22Rv1 (cell line): ENCODE measurements around the gene VPS13D.

ENCODE experiments used
- CTCF ChIP-seq: fragments of 450-650 bp; IDR thresholded peaks from 2 replicates; pipeline ENCODE4 v1.5.1; 2017; ENCODE audit warnings: mild to moderate bottlenecking
- ZFX ChIP-seq: fragments of 450-650 bp; IDR thresholded peaks from 2 replicates; pipeline ENCODE4 v1.6.1; 2017; ENCODE audit warnings: antibody characterized with exemption, borderline replicate concordance

- TF ChIP-seq CTCF (no peak), ZFX (no peak)
These were observed 170.3 kb downstream of the VPS13D start for GRCh38 chr1:12400027-12400693.
